Measurements from ENCODE around the gene CATSPERB.
"Not testable (repeated sequence)": the region's sequence is repeated elsewhere in the genome, so short reads cannot be mapped to it uniquely, and the experiment has no call there.

Gene CATSPERB, protein sequence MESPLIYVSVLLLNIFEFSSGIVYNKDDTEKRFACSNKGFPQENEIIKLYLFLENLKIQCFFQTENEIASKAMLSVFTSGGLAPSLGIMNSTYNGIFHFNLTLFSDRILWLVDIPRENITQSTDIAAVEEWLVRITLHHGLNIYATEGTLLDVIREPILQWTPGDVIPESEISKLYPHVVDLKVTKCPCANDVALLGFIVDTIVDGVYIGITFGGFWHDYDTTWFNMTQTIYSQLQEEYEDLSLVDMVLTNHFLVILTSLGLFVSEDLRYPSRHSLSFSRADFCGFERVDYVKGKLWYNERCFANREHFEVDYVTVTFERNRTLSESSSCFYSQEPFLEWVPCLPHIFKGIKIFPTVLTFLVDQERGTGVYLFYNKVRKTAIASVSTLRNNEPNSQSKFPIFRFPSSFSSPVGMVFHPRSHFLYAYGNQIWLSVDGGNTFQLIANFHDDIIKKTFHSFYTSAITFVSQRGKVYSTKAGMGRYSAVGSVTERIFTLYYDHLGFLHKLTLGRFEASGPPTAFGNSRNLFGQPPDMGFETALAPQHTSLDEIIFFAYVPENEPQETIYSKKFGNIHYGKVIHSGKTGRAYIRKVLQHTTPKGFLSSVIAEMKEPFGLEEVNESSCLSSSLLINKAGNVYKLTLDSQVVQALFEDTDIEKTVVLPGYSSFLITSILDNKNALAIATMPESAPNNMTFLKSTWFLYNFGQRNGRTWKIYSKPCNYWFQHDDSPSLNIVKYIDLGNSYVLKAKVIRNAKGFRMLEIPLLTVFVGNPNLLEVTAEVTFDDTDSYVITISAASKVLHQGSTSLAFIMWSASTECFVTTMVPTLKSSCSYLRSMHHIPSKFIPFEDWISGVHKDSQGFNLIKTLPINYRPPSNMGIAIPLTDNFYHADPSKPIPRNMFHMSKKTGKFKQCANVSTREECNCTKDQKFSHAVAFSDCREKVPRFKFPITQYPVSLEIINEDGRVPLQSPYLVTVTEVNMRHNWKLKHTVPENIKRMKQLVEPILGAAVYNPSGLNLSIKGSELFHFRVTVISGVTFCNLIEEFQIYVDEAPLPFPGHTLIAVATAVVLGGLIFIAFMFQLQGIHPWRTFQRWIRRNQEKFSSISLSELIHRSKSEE

DNA sequence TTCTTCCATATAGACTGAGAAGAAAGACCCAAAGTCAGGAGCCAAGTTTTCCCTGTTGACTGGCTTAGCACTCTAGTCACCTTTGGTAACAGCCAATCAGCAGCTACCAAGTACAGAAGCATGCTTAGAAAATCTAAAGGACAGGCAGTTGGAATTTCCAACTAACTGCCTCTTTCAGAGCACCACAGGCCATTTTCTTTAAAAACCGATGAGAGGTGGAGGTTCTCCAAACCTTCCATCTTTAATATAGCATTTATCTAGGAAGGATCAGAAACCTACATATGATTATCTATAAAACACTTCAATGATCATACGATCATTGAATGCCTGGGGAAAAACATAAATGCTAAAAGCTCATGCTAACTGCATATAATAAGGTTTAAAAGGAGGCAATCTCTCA is at the start of gene CATSPERB:
Gene CATSPERB (minus strand): TSS at position 101 of the 400 bp plus-strand sequence. CDS start 2,607 bp downstream, outside the sequence.
- DNase-seq = no peak

DNA sequence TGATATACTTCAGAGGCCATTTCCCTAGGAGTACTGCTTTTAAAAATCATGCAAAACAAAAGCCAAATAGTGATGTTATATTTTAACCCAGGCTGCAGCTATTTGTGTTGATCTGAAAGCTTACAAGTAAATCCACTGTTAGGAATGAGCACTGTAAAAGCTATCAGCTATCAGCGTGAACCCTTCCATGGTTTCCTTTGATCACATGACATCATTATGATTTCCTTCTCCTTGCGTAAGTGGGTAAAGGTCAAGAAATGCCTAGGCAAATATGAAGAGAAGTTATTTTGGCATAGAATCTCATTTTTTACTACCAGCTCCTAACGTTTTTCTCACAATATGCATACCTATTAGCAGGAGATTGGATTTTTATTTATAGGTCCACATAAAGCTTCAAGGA is 48.6 kb upstream of the CATSPERB start:
- DNase-seq = no peak

DNA sequence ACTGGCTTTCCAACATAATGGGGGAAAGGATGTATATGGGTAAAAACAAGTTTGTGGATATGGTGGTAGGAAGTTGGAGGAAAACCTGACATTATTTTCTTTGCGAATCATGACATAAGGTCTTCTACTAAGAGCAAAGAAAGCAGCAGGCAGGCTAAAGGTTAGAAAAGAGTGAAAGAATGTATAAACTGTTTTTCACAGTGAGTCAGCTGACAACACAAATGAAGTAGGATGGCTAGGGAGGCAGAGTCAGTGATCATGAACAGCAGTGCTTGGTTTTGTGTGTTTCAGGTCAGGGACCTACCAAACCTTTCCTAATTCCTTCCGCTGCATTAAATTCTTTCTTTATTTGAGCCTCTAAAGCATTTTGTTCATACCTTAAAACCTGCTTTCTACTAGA is 46.3 kb upstream of the CATSPERB start:
- DNase-seq = no peak

DNA sequence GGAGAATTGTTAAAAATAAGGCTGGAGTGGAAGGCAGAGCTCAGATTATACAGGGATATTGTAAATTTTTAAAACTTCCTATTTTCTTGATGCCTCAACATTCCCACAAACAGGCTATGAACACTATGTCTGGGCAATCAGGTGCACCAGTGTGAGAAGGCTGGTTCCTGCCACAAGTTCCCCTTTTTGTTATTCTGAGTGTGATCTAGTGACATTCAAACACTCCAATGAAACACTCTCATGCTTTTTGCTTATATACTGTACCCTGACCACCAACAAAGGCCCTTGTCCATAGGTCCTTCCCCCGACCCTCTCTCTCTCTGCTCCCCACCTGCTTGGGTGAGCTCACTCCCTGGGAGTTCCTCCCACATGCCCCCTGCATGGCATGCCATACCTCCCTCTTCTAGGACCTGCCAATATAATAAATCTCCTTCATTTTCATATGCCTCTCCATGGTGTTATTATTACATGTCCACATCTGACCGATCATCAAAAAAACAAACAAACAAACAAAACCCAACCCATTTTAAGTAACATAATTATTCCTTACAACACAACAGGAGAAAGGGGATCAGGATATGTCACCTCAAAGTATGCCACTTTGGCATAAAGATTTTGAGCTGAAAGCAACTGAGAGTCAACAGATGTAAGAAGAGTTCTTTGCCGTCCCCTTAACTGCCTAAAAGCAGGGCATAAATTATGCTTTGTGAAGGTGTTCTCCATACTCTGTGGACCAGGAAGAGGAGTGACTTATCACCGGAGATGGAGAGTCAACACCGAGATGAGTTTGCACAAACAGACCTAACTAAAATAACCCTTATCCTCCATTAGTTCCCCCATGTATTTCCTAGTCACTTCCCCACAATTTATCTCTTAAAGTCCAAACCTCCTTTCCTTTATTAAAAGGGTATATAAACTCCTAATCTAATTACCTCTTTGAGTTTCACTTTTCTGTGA is 42.5 kb upstream of the CATSPERB start:
- DNase-seq = no peak

DNA sequence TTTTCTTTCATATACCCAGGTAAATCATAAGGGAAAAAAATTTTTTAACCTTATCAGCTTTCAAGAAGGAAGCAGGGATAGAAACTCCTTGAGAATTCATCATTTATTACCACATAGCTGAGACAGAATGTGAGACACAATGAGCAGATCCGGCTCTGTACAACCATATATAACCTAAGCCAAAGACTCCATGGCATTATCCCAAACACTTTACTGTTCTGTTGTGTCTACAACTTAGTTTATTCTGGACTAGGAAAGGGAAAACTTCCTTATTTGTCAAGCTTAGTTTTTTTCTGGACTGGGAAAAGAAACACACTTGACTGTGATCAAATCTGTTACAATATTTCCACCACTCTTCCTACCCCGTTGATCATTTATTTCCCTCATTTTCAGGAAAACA is 38.3 kb upstream of the CATSPERB start:
- DNase-seq = no peak

DNA sequence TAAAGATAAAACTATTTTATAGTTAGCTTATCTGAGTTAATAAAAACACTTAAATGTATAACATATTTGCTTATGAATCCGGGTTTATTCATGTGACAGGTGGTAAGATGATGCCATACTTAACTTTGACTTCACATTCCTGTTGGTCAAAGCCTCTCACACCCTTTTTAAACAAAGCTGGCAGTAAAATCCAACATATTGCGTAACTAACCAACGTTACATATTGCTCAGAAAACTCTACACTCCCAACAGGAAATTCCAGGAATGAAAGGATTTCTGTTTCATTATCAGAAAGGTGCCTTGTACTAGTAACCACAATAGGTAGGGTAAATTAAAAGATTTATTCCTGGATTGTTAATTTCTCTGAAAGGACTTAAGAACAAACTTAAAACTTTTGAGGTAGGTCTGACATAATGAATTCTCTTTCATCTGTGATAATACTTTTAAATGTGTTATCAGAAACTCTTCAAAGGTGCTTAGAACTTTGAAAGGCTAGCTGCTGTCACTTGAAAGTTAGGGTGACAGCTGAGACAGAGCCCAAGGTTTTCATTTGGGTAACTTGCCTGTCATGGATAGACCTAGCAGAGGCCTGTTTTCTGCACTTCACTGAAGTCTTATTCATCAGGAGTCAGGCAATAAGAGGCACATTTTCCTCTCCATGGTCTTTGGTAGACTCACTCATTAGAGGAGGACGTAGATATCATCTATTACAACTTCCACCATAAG is 23.8 kb upstream of the CATSPERB start:
- DNase-seq = no peak

DNA sequence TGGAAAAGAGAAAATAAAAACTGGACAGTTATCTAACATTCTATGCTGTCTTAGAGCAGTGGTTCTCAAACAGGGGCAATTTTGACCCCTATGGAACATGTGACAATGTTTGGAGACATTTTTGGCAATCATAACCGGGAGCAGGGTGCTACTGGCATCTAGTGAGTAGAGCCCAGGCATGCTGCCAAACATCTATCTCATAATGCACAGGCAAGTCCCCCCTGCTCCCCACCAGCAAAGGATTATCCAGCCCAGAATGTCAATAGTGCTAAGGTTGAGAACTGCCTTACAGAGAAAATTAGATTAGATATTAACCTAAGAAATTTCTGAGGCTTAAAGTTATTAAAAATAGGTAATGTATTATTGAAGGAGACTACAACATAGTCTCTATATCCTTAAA is 22.9 kb upstream of the CATSPERB start:
- DNase-seq = no peak

DNA sequence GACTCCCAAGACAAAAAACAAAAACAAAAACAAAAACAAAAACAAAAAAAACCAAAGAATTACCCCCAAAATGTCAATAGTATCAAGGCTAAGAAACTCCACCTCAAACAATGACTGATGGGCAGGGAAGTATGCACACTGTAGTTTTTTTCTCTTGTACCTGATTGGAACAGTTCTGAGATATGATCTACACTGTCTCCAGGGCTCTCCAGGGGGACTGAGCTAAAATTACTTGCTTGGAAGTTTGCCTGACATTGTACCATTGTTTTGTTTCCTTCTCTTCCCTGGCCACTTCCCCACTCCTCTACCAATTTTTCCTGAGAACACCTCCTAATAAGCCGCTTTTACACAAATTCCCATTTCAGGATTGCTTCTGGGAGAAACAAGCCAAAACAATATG is 22.3 kb upstream of the CATSPERB start:
- DNase-seq = no peak

DNA sequence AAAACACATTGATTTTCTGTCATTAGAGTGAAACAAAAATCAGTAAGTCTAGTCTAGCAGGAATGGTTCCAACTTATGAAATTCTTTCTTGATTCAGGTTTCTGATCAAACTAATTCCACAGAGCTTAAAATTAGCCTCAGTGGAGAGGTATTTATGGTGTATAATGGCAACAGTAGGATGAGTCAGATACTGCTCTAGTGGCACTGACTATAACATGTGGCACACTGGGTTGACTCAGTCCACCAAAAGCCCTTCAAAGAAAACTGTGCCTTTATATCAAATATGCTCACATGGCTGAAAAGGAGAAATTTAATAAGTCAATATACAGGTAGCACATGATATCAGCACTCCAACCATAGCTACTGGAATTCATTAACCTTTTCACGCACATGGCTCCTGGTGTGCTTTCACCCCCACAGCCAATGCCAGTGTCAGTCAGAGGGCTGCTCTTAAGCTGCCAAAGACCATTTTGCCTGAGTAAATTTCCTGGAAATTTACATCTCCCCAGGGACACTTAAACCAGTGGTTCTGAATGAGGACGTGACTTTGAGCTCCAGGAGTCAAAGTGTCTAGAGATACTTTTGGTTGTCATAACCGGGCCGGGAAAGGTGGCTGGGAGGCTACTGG is 21.7 kb upstream of the CATSPERB start:
- DNase-seq = no peak

DNA sequence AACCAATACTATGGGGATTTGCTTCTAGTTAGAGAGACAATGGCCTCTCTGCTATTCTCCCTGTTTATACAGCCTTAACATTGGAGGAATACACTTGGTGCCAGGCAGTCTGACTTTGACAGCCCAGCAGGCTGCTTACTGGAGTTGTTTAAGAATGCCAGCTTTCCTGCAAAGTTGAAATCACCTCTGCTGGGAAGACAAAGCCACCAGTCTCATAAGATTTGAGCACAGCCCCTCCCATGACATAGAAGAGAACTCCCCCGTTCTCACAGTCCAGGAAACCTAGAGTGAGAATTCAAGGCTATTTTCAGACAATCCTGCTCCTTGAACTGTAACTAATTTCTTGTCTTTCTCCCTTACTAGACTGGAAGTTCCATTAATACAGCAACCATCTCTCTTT is 21.1 kb upstream of the CATSPERB start:
- no peak for DNase-seq

DNA sequence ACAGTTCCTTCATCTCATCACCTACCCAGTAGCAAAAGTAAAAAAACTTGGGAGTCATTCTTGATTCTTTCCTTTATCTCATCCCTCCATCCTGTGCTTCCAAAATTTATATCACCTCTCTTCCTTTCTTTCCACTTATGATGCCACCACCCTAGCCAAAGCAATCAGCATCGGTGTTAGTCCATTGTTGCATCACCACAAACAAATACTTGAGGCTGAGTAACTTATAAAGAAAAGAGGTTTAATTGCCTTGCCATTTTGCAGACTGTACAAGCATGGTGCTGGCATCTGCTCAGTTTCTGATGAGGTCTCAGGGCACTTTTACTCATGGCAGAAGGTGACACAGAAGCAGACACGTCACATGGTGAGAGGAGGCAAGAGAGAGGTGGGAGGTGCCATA is 19.8 kb upstream of the CATSPERB start:
- DNase-seq = no peak

DNA sequence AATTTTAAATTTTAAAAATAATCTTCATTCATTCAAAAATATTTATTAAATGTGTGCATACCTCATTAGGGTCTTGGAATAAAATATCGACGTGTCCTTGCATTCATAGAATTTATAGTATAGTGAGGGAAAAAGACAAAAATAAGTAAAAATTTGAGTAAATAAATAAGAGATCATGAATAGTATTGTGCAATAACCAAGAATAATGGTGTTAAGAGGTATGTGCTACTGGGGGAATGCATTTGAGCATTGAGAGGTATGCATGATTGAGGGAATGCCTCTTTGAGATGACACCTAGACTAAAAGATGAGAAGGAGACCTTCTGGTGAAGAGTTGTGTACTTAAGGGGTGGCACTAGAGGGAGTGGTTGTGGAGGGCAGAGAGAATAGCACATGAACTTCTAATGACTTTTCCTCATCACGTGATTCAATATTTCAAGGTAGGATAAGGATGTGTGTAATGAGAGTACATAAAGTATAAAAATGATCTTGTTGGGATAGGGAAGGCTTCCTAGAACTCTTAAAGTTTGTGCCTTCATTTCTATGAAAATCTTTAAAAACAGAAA is 18.8 kb upstream of the CATSPERB start:
- DNase-seq = no peak

DNA sequence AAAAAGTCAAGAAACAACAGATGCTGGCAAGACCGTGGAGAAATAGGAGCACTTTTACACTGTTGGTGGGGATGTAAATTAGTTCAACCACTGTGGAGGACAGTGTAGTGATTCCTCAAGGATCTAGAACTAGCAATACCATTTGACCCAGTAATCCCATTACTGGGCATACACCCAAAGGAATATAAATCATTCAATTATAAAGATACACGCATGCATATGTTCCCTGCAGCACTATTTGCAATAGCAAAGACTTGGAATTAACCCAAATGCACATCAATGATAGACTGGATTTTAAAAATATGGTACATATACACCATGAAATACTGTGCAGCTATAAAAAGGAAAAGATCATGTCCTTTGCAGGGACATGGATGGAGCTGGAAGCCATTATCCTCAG is 18.0 kb upstream of the CATSPERB start:
- no peak for DNase-seq

DNA sequence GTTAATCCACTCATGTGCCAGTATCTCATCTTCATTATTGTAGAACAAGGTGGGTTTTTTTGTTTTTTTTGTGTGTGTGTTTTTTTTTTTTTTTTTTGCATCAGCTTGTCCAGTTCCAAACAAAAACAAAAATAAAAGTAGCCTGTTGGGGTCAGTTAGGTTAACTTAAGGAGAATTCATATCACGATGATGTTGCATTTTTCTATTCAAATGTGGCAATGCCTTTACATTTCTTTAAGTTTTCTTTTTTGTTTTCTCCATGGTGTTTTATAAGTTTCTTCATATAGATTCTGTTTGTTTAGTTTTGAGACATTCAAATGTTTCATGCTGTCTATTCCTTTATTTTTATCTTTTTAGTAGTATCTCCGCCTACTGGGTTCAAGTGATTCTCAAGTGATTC is 16.2 kb upstream of the CATSPERB start:
- DNase-seq = no peak

DNA sequence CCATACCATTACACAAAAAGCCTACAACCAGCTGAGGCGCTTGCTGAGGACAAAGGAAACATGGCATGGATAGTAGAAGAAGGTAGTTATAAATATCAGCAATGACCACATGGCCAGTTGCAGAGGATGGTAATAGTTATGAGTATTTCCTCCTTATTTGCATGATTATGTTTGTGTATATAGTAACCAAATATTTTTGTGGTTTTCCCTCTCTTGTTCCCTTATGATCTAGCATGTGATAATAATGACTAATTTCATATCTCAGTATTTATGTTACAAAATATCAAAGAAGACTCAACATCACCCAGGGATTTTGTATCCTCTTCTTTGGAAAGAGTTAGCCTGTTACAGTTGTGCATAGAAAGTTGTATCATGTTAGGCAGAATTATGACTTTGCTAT is 13.5 kb upstream of the CATSPERB start:
- DNase-seq = no peak

DNA sequence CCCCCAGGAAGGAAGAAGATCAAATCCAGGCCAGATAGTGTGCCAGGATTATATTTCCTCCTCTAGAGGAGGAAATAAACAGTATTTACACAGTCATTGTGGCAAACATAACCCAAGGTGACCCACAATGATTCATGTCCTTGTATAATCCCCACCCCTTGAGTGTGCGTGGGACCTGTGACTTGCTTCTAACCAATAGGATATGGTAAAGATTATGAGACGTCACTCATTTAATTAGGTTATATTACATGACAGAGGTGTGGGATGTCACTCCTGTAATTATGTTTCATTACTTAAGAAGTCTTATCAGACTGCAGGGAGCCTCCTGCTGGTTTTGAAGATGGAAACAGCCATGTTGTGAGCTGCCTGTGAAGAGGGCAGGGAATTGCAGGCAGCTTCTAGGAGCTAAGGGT is 12.2 kb upstream of the CATSPERB start:
- no peak for DNase-seq

DNA sequence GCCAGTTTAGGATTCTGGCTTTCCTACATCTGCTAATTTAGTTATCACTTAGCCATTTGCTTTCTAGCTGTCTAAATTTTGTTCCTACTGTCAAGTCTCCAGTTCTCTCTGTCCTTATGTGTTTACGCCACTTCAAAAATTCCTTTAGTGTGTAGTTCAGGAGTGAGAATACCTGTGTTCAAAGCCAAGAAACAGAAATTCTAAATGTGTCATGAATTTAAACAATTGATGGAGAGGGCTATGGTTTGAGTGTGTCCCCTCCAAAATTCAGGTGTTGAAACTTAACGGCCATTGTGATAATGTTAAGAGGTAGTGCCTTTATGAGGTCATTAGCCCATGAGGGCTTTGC is 11.4 kb upstream of the CATSPERB start:
- DNase-seq = no peak

DNA sequence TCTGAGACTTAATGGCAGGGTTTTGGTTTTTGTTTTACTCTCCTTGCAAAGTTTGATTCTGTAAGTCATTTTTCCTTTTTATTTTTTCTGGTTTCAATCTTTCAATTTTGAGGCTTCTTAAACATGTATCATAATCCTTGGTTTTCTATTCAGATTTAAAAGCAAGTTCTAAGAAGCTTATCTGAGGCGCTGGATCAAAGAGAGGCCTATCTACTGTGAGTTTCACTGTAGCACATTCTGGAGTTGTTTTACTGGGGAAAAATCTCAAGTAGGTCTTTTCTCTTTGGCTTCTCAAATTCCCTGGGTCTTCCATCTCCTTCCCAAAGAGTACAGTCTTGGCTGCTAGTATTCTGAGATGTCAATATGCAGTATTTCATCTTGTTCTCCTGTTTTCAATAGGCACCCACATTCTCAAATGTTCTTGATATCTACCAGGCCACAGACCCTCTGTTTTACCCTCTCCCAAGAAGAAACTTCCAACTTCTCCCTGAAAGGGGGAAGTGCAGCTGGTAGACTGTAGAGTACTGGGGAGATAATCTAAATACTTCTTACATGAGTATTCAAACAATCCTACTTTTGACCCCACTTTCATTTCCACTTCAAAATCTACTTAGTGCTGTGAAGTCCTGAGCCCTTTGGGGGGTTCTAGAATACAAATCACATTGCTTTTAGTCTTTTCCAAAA is 10.9 kb upstream of the CATSPERB start:
- DNase-seq = no peak

DNA sequence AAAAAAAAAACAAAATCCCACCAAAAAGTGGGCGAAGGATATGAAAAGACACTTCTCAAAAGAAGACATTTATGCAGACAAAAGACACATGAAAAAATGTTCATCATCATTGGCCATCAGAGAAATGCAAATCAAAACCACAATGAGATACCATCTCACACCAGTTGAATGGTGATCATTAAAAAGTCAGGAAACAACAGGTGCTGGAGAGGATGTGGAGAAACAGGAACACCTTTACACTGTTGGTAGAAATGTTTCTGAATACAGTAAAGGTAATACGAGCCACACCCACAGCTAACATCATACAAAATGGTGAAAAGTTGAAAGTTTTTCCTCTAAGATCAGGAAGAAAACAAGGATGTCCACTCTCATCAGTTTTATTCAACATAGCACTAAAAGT is 8.0 kb upstream of the CATSPERB start:
- not testable (repeated sequence) for DNase-seq

Data from anterior cingulate cortex (tissue), 58 donors.